PC-9 (cell line): ENCODE measurements around the gene BPIFB2.

Experiments
- EZH2 ChIP-seq: fragments of 200-600 bp; sonication (generic); IDR thresholded peaks from 2 replicates; pipeline ENCODE4 v1.8.0; 2017; ENCODE audit warnings: antibody characterized with exemption, low read depth
- TF ChIP-seq, protein P1 (sequence below): fragments of 200-600 bp; sonication (generic); conservative IDR thresholded peaks from 2 replicates; pipeline ENCODE4 v1.6.1; 2017; ENCODE audit warnings: mixed run types, antibody characterized with exemption, mild to moderate bottlenecking, moderate library complexity

DNA sequence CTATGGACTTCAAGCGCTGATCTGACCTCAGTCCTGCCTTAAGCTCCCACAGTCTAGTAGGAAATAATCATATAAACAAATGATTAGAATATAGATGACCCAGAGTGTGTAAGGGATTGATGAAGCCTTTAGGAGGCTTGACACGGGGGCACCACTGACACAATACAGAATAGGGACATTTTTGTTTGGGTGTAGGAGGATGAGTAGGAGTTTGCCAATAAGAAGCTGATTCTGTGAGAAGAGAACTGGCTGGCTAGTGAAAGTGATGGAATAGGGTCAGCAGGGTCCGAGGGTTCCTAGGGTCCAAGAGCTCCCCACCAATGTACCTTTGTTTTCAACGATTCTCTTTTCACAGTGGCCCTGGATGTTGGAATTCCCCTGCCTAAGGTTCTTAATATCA, 64.9 kb downstream of the BPIFB2 start:
- TF ChIP-seq, protein P1, sequence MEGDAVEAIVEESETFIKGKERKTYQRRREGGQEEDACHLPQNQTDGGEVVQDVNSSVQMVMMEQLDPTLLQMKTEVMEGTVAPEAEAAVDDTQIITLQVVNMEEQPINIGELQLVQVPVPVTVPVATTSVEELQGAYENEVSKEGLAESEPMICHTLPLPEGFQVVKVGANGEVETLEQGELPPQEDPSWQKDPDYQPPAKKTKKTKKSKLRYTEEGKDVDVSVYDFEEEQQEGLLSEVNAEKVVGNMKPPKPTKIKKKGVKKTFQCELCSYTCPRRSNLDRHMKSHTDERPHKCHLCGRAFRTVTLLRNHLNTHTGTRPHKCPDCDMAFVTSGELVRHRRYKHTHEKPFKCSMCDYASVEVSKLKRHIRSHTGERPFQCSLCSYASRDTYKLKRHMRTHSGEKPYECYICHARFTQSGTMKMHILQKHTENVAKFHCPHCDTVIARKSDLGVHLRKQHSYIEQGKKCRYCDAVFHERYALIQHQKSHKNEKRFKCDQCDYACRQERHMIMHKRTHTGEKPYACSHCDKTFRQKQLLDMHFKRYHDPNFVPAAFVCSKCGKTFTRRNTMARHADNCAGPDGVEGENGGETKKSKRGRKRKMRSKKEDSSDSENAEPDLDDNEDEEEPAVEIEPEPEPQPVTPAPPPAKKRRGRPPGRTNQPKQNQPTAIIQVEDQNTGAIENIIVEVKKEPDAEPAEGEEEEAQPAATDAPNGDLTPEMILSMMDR, result no peak
- TF ChIP-seq EZH2, result no peak
